HFFc6 (cell line): ENCODE results near the gene TMCC2. TPM values are rescaled to one million over a fixed set of nuclear protein-coding genes. Genes with fewer than 3 reads are reported as not detected.

Source experiments
- DNase-seq: peaks from one replicate; pipeline ENCODE4 v3.0.0-alpha.2; 2018
- H3K27ac Mint-ChIP-seq: 2 replicates; pipeline ENCODE4 v1.8.0; 2020; ENCODE audit warnings: mild to moderate bottlenecking, mixed read lengths
- H3K27me3 Mint-ChIP-seq: 2 replicates; pipeline ENCODE4 v1.8.0; 2021; ENCODE audit warnings: mild to moderate bottlenecking, moderate library complexity, mixed read lengths; ENCODE audit not compliant: insufficient read depth
- H3K36me3 Mint-ChIP-seq: 2 replicates; pipeline ENCODE4 v1.8.0; 2021; ENCODE audit warnings: low read depth, mixed read lengths
- H3K4me1 Mint-ChIP-seq: 2 replicates; pipeline ENCODE4 v1.8.0; 2020; ENCODE audit warnings: low read depth, mixed read lengths
- H3K4me3 Mint-ChIP-seq: 2 replicates; pipeline ENCODE4 v1.8.0; 2020; ENCODE audit warnings: mild to moderate bottlenecking, moderate library complexity, mixed read lengths
- H3K9me3 Mint-ChIP-seq: 2 replicates; pipeline ENCODE4 v1.8.0; 2020; ENCODE audit warnings: mild to moderate bottlenecking, mixed read lengths
- total RNA-seq, 6 experiments: library from RNA; stranded (reverse); fragmentation: NEBNext Ultra II Directional; extraction: Animal tissue kit (Norgen Biotek cat#: 25700); gene quantifications; 2 replicates in 1 of 6; 3 replicates in 5 of 6; pipeline ENCODE4 v1.2.3, GENCODE V29; 2021
- TF ChIP-seq, protein P1 (sequence below): fragments of 200-600 bp; sonication (generic); IDR thresholded peaks from 2 replicates; pipeline ENCODE4 v1.5.0; 2021; ENCODE audit warnings: antibody characterized with exemption, mild to moderate bottlenecking

Gene TMCC2
- total RNA-seq, 6 experiments from 2014 or later, result 3.4 to 4.2 (median 3.9) TPM

DNA sequence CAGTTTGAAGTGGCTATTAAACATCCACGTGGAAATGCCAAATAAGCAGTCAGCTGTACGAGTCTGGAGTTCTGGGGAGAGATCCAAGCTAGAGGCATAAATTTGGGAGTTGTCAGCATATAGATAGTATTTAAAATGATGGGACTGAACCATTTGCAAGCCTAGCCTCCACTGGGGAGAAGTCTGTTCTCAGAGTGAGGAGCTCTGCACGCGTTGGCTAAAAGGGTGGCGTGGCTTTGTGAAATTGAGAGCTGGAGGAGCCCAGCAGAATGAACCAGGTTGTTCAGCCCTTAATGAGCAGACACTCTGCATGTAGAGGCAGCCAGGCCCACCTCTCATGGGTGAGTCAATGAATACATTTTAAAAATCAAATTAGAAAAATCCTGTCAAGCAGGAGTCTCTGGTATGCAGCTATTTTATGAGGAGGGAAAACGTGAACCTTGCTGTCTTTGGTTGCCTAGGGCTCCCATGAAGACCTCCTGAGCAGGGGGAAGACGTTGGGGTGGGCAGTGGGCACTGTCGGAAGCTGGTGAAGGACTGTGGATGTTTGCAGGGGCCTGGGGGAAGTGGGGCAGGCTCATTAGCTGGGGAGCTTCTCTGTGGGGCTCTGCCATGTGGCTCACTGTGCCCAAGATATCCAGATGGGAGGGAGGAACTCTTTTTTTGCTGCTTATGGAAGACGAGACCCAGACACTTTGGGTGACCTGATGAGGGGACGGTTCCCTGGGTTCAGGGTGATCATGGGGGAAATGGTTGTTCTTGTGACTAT is 18.8 kb downstream of the TMCC2 start:
- Mint-ChIP-seq H3K36me3 (peaks cover 7% of the 10 kb centered on the region; the same call in 1 of the 2 replicates), H3K4me3 (no peak overlapping the region), H3K9me3 (no peaks in the 10 kb centered on the region), H3K27me3 (peaks cover 3% of the 10 kb centered on the region; the same call in 1 of the 2 replicates), H3K4me1 (peaks cover 19% of the 10 kb centered on the region), H3K27ac (no peak overlapping the region)
- no peak for DNase-seq
- TF ChIP-seq, protein P1, sequence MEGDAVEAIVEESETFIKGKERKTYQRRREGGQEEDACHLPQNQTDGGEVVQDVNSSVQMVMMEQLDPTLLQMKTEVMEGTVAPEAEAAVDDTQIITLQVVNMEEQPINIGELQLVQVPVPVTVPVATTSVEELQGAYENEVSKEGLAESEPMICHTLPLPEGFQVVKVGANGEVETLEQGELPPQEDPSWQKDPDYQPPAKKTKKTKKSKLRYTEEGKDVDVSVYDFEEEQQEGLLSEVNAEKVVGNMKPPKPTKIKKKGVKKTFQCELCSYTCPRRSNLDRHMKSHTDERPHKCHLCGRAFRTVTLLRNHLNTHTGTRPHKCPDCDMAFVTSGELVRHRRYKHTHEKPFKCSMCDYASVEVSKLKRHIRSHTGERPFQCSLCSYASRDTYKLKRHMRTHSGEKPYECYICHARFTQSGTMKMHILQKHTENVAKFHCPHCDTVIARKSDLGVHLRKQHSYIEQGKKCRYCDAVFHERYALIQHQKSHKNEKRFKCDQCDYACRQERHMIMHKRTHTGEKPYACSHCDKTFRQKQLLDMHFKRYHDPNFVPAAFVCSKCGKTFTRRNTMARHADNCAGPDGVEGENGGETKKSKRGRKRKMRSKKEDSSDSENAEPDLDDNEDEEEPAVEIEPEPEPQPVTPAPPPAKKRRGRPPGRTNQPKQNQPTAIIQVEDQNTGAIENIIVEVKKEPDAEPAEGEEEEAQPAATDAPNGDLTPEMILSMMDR, result no peak

DNA sequence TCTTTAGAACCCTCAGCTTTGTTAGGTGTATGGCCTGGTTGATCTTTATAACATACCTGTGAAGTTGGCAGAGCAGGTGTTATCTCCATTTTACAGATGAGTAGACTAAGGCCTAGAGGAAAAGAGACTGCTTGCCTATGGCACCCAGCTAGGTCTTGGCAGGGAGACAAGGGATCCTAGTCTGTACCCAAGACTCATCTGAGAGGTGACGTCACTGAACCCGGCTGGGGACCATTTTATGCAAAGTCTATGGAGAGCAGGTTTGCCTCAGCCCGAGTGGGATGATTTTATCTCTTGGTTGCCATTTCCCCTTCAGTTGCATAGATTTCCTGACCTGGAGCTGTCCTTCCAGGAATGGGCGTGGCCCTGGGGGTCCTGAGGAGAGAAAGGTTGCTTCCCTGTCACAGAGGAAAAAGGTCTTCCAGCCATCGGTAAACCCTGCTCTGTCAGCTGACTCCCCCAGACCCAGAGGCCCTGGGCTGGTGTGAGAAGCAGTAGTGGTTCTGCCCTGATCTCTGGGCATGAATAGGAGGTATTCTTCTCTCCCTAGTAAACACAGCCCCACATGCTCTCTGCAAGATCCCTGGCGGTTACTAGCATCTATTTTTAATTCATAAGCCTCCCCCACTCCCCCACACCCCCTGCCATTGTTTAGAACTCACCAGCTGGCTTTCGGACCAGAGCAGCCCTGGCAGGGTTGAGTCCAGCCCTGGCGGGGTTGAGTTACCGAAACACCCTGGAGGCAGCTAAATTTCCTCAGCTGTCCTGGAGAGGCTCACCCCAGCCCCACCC is 19.6 kb downstream of the TMCC2 start:
- no peak overlapping the region for H3K4me3 Mint-ChIP-seq
- DNase-seq, result no peak
- H3K36me3 Mint-ChIP-seq, result peaks cover 4% of the 10 kb centered on the region; the same call in 1 of the 2 replicates
- TF ChIP-seq, protein P1, result no peak
- H3K27ac Mint-ChIP-seq, result no peak overlapping the region
- H3K9me3 Mint-ChIP-seq, result no peaks in the 10 kb centered on the region
- H3K4me1 Mint-ChIP-seq, result peaks cover 22% of the 10 kb centered on the region
- peaks cover 3% of the 10 kb centered on the region; the same call in 1 of the 2 replicates for H3K27me3 Mint-ChIP-seq

DNA sequence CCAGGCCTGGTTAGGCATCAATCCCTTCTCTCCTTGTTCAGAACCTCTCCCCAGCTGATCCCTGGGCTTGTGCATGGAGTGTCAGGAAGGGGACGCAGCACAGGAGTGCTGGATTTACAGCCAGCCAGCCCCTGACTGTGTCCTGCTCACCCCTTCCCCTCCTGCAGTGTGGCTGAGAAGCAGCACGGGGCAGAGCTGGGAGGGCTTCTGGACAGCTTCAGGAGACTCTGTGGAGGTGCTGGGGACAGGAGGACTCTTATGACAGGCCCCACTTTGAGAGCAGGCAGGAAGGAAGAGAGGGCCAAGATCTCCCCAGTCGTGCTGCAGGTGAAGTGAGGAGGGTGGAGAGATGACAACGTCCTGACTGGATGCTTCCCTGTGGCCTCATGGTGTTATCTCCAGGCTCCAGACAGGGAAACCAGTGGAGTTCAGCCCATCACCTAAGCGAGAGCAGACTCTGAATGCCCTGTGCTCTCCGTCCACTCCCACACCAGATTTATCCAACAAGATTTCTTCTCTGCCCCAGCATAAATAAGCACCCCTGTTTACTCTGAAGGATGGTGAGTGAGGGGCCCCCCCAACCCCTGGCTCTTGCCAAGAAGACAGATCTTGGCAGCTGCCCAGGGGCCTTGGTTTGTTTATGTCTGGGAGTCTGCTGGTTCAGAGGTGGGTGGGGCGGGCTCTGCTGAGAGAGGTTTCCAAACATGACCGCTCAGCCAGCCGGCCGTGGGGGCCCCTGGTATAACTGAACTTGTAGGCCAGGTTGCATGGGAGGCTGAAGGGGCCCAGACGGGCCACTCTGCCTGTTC is 21.3 kb downstream of the TMCC2 start:
- no peak for DNase-seq
- Mint-ChIP-seq H3K27ac (no peak overlapping the region), H3K36me3 (no peaks in the 10 kb centered on the region), H3K27me3 (peaks cover 3% of the 10 kb centered on the region; the same call in 1 of the 2 replicates), H3K9me3 (no peaks in the 10 kb centered on the region), H3K4me3 (no peak overlapping the region), H3K4me1 (peaks cover 22% of the 10 kb centered on the region)
- TF ChIP-seq, protein P1, result no peak

DNA sequence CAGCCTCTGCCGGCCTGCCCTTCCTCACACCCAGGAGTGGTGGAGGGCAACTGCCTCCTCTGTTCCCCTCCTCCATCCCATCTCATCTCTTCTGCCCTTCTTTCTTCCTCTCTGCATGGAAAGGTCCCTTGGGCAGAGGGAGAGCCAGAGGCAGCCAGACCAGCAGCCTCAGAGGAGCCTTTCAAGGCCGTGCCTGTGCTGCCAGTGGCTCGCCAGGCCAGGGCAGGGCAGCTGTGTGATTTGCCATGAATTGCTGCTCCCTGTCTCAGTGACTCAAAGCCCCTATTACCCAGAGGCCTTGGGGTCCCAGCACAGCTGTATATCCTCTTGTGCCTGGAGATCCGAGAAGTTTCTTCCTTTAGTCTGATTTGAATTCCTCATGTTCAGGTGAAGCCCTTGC is 21.9 kb downstream of the TMCC2 start:
- no peak overlapping the region for H3K27ac Mint-ChIP-seq
- H3K4me1 Mint-ChIP-seq, result peaks cover 22% of the 10 kb centered on the region
- H3K27me3 Mint-ChIP-seq, result peaks cover 3% of the 10 kb centered on the region; the same call in 1 of the 2 replicates
- no peaks in the 10 kb centered on the region for H3K9me3 Mint-ChIP-seq
- TF ChIP-seq, protein P1, result no peak
- H3K36me3 Mint-ChIP-seq, result no peaks in the 10 kb centered on the region
- no peak overlapping the region for H3K4me3 Mint-ChIP-seq
- no peak for DNase-seq

DNA sequence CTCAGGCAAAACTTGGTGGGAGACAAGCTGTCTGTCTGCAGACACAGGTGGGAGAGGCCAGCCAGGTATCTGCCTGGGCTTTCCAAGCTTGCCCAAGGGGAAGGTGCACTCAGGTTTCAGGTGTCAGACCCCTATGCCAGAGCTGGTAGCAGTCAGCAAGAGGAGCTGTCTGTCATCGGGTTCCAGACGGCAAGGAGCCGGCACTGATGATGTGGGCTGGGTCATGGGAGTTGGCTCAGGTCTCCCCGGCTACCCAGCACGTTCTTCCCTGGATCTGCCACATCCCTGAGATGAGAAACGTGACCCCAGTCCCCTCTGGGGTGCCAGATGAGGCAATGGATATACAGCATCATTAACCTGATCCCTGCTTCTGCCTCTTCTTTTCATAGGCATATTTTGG is 23.0 kb downstream of the TMCC2 start:
- Mint-ChIP-seq H3K9me3 (no peaks in the 10 kb centered on the region), H3K4me3 (no peak overlapping the region), H3K27me3 (peaks cover 3% of the 10 kb centered on the region; the same call in 1 of the 2 replicates), H3K4me1 (peaks cover 29% of the 10 kb centered on the region), H3K36me3 (no peaks in the 10 kb centered on the region), H3K27ac (no peak overlapping the region)
- TF ChIP-seq, protein P1, result no peak
- no peak for DNase-seq
